ENCODE results near the gene PLA2G4D.

PLA2G4D gene

DNA sequence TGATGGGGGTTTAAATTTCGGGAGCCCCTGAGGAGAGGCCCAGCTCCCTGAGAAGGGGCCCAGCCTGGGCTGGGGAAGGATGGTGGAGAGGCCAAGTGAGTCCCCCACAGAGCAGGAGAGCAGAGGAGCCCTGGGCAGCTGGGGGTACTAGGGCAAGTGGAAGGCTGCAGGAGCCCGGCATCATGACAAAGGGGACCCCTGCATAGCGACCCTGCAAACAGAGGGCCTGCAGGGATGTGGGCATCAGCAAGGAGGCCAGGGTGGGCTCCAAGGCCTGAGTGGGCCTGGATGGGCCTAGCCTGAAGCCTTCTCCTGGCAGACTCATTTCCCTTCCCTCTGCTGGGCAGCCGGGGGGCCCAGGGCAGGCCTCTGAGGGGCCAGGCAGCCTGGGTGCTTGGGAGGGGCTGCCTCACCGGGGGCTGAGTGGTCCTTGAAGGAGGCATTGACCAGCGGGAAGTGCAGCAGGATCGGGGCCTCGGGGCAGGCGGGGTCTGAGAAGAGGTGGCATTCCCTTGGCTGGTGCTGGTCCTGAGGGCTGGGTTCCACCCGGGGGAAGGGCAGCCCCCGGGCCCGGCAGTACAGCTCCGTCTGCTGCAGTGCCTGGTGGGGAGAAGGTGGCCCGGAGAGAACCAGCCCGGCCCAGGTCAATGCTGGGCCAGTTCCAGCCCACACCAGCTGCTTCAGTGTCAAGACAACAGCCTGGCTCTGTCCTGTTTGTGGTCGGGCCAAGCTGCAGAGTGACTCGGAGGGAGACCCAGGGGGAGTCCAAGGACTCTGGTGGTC is 24.7 kb downstream of the PLA2G4D start:
- DNase-seq: no peak

DNA sequence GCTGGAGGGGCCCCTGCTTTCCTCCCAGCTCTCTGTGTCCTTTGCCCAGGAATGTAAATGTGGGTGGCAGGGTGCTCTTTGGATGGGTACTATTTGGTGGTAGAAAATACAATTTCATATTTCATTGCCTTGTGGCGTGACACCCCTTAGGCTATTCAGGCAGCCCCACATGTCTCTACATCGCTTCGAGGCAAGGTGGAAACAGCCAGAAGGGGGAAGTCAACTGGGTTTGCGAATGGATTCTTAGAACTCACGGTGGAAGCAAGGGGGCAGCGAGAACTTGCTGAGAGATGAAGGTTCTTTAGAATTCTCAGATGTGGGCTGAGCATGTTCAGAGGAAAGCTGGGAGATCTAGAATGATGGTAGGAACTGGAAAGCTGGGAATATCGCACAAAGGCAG is 25.3 kb downstream of the PLA2G4D start:
- DNase-seq: no peak

DNA sequence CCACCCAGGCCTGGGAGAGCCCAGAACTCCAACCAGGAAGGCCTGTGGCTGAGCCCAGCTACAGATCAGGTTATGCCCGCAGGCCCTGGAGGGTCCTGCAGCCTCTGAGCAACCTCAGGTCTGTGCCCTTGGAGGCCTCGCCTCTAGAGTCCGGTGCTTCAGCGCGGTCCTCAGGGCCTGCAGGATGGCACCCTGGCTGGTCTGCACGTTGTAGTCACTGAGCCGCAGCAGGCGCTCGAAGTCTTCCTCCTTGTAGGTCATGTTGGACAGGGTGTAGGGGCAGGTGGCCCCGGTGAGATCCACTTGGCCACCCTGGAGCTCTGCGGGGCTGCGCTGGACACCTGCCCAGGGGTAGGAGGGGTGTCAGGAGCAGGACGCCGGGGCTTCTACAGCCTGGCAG is 25.8 kb downstream of the PLA2G4D start:
- no peak for DNase-seq

DNA sequence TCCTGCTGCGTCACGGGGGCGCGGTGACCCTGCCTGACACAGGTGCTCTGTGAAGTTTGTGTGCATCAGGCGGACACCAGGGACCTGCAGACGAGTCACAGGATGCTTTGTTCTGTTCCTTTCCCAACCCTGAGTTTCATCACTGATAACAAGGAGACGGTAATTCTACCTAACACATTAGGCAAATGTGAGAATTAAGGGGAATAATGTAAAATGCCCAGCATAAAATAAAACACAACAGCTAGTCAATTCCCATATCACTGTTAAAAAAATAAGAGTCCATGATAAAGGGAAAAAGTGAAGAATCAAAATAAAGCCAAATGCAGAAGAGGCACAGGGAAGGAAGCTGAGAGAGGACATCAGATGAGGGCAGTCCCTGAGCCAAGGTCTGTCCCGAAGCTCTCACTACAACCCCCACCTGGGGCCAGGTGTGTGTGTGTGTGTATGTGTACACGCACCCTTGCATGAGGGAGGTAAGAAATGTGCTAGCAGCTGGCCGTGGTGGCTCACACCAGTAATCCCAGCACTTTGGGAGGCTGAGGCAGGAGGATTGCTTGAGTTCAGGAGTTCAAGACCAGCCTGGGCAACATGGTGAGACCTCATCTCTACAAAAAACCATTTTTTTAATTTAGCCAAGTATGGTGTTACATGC is 27.5 kb downstream of the PLA2G4D start:
- DNase-seq: no peak

DNA sequence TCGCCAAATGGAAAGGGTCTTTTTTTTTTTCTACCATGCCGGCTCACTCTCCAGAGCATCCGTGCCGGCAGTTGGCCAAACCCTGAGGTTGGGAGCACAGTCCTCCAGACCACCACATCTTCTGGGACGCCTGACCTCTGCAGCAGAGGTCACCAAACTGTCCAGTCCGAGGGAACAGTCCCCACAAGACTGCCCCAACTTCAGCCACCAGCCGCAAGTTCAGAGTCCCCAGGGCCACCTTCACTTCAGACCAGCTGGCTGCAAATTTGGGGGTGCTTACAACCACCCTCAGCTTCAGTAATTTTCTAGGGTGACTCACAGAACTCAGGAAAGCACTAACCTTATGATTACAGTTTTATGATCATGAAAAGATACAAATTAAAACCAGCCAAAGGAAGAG is 28.9 kb downstream of the PLA2G4D start:
- no peak for DNase-seq

DNA sequence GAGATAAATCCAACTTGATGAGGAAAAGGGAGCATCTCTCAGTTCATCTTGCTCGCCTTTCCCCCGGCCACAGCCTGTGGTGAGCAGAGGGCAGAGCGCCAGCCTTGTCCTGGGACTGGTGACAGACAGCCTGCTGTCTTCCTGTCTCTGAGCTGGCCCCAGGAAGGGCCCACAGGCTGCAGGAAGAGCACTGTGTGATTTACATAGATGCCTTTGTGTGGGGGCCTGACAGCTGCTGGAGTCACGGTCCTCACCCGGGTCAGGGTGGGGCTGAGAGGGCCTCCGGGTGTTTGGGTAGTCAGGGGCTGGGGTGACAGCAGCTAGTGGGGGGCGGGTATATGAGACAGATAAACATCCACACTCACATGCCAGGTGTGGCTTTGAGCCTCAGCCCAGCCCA is 29.3 kb downstream of the PLA2G4D start:
- DNase-seq: no peak

DNA sequence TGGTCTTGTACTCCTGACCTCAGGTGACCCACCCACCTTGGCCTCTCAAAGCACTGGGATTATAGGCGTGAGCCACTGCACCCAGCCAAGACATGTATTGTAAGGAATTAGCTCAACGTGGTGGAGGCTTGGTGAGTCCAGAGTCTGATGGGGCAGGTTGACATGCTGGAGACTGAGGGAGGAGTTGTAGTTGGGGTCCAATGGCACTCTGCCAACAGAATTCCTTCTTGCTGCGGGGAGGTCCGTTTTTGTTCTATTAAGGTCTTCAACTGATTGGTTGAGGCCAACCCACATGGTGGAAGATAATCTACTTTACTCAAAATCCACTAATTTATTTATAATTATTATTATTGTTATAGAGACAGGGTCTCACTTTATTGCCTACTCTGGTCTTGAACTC is 30.1 kb downstream of the PLA2G4D start:
- no peak for DNase-seq

DNA sequence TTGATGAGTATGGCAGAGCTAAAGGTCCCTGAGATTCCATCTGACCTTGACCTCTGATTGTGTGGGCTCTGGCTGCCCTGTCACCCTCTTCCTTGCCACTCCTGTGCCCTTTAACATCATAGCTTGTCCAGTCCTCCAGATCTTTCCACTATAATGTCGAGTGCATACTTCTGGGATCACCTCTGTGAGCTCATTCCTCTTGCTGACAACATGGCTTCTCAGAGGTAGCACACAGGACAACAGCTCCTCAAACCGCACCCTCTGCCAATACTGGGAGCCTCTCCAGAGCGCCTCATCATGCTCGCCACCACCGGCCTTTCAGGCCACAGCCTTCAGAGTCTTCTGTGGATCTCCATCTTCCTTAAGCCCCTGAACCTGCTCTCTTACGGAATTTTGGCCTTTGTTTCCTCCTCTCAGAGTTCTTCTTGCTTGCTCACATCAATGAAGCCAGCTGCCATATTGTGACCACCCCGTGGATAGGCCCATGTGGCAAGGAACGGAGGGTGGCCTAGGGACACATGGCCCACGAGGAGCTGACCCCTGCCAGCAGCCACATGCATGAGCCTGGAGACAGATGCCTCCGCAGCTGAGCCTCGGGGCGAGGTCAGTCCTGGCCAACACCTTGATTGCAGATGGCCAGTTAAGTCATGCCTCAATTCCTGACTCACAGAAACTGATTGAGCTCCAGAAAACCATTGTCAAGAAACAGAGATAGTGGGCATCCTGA is 31.1 kb downstream of the PLA2G4D start:
- DNase-seq: no peak

DNA sequence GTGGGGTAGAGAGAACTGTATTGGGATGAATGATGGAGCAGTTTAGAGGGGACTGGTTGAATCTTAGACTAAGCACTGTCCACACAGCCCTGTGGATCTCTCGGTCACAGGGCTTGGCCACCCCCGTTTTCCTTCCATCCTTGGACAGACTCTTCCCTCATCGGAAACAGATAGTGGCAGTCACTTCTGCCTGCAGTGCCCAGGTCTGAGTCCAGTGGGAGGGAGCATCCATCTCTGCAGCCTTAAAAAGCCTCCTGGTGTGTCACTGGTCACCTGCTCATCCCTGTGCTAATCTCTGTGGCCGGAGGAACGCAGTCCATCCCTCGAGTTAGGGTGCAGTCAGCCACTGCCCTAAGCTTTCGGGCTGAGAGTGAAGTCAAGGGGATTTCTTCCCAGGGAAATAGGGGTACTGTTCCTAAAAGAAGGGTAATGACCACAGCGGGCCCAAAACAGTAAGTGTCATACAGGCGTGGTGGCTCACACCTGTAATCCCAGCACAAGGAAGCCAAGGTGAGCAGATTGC is 32.0 kb downstream of the PLA2G4D start:
- no peak for DNase-seq

DNA sequence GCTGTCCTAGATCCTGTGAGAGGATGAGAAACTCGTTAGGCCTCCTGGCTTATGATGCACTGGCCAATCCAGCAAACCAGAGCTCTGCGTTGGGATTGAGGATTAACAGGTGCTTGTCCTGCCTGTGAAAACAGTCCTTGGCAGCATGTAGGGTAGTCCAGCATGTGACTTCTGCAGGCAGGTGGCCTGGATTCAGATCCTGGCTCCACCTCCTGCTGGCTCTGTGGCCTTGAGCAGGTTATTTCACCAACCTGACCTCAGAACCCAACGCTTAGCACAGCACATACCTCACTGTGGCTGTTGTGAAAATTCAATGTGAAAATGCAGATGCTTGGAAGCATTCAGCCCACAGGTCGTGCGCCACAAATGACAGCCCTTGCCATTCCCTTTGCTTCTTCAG is 33.6 kb downstream of the PLA2G4D start:
- DNase-seq: no peak

DNA sequence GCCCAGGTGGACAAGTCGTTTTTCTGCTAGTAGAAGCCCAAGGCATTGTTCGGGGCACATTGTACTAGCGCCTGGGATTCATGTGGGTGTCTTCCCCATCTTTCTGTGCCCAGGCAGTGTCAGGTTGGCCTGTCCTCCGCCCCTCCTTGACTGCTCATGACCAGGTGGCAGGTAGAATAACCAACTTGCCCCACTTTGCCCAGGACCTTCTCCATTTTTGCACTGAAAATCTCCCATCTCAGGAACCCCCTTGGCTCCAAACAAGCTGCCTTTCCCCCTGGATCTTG is 33.9 kb downstream of the PLA2G4D start:
- DNase-seq: no peak

DNA sequence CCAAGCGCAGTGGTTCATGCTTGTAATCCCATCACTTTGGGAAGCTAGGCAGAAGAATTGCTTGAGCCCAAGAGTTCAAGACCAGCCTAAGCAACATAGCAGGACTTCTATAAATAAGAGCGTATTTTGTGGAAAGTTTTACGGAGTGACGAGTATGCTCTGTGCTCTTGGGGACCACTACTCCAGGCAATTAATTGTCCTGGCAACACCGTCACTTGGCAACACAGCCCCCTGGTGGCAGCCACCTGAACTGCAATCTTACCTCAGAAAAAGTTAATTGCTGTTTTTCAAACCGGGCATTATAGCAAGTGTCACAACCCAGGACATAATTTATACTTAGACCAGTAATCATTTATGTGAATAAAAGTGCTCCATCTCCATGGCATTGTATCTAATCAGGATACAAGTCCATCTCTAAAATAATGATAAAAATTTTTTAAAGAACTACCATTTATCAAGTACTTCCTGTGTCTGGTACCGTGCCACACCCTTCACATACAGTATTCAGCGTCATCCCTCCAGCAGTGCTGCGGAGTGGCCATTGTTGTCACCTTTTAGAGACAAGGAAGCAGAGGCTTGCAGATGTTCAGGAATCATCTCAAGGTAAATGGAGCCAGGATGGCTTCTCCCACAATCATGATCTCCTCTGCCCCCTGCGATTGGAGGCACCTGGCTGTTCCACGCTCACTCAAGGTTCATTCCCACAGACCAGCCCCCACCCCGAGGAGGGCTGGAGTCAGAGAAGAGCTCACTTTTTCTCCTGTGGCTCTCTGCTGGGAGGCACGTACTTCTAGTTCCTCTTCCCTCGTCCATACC is 34.5 kb downstream of the PLA2G4D start:
- peak; percentile 91 for DNase-seq

DNA sequence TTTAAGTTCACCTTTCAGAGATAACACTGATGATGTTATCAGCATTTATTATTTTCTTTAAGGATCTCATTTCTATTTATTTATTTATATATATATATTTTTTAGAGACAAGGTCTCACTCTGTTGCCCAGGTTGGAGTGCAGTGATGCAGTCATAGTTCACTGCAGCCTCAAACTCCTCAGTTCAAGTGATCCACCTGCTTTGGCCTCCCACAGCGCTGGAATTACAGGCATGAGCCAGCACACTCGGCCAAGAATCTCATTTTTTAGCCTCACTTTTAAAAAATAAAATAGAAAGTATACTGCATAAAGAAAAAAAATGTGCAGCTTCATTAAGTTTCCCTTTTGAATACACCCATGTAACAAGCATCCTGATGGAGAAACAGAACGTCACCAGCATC is 35.6 kb downstream of the PLA2G4D start:
- no peak for DNase-seq

DNA sequence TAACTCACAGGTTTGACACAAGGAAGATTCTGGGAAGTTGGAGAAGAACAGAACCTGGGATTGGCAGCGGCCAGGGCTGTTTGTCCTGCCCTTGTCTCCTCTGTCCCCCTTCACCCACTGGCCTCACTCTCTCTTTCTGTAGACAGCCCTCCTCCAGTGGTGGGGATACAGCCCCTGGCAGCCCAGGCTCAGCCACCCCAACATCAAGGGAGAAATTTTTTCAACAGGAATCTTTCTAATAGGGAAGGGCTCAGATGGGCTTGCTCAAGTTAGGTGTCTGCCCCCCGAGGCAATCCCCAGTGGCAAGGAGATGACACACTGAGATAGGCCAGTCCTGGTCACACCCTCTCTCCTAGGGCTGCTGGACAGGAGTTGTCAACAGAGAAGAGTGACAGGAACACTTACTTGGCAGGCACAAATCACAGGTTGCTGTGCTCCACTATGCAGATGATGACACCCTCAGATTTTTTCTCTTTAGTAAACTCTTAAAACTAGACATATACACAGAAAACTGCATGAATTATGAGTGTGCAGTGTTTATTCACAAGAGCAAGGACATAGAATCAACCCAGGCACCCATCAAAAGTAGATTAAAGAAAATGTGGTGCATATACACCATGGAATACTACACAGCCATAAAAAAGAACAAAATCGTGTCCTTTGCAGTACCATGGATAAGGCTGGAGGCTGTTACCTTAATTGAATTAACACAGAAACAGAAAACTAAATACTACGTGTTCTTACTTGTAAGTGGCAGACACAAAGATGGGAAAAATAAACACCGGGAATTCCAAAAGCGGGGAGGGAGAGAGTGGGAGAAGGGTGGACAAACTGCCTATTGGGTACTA is 36.3 kb downstream of the PLA2G4D start:
- DNase-seq: no peak

DNA sequence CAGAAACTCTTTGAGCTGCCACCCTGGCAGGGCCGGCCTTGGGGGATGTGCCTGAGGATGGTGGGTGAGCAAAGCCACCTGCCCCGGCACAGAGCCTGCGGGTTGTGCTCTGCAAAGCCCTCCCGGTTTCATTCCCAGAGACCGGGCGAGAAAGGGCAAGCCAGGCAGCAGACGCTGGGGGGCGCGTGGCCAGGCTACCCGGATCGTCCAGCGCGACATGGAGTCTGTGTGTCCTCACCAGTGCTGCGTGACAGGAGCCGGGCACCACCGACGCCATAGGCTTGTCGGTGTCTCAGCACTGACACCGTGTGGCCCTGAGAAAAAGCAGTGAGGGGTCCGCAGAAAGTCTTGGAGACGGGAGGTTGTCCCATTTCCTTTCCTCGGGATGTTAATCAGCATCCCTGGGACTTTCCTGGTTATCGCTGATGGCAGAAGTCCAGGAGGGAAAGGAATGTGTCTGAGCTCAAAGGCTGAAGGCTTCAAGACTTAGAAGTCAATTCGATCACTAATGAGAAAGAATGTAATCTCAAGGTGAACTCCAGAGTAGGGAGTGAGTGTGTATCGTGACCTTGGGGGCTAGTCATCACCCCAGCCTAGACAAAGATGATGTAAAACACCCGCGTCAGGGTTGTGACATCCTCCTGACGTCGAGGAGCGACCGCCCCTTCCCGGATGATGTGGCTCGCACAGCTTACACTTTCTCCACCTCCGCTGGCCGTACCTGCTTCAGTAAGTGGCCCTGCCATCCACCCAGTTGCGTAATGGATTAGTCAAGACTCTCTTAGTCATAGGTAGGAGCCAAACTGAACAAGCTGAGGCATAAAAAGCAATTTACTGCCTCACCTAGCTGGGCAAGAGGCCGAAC is 37.2 kb downstream of the PLA2G4D start:
- DNase-seq: peak; percentile 83

DNA sequence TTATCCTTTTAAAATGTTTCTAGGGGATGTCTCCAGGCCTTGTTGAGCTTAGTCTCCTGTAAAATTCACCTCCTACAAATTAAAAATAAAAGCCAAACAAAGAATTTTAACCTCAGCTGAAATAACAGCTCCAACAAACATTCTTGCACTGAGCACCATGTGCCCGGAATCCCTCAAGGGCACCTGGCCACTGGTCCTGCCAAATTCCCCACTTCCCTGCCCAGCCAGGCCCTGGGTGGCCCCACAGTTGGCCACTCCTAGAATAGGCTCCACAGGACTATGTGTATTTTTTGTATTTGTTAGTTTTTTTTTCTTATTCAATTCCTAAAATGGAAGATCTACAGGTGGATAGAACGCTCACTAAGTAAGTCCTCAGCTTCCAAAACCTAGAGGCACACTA is 40.4 kb downstream of the PLA2G4D start:
- DNase-seq: no peak

DNA sequence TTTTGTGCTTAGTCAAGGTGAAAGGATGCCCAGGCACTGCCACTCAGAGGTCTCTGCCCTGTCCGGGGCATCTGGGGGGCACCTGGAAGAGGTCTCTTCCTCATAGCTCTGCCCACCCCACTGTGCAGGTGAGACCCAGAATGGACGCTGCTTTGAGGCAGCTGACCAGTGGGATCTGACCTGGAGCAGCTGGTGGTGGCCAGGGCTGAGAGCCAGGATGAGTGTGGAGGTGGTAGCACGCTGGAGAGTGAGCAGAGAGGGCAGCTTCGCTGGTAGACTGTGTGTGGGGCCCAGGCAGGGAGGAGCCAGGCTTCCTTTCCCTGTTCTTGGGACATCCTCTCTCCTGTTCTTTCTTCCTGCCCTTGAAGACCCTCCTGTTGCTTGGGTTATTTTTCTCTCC is 41.4 kb downstream of the PLA2G4D start:
- no peak for DNase-seq

DNA sequence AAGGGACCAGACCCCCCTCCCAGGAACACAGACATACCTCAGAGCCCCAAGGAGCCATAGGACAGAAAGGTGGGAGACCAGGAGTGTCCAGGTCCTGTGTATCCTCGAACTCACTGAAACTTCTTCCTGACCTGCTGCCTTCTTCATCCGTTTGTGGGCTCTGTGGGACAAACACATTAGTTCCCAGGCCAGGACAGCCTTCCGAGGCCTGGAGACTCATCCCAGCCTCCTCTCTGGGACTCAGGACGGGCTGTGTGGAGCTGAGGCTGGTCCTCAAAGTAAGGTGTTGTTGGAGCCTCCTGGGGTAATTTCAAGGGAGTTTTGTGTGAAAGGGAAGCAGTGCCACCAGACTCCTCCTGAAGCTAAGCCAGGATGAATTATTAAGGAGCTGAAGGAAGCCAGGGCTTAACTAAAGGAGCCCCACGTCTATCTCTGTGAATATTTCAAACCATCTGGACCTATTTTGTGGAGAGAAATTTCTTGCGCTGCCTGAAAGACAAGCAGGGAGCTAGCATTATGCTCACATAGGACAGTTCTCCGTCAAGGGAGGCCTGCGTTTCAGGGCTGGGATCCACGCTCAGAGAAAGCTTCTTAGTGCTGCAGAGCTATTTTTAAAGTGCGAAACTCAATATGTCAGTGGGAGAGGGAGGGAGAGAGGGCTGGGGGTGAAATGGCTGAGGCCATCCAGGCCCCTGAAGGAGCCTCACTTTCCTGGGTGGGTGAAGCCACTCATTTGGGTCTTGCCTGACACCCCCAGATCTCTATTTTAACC is 43.7 kb downstream of the PLA2G4D start:
- no peak for DNase-seq

DNA sequence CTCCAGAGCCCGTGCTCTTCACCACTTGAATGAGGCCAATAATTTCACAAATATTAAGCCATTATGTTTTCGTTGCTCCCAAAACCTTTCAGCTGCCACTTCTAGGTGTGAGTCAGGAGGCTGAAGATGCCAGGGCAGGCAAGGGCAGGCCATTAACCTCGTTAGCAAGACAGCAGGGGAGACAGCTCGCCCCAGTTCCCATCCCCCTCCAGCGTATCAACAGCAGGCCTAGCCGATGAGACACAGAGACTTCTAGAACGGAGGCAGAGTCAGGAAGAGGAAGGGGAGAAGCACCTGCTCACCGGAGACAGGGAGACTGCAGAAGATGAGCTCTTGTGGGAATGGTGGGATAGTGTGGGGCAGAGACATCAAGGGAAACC is 45.6 kb downstream of the PLA2G4D start:
- no peak for DNase-seq

DNA sequence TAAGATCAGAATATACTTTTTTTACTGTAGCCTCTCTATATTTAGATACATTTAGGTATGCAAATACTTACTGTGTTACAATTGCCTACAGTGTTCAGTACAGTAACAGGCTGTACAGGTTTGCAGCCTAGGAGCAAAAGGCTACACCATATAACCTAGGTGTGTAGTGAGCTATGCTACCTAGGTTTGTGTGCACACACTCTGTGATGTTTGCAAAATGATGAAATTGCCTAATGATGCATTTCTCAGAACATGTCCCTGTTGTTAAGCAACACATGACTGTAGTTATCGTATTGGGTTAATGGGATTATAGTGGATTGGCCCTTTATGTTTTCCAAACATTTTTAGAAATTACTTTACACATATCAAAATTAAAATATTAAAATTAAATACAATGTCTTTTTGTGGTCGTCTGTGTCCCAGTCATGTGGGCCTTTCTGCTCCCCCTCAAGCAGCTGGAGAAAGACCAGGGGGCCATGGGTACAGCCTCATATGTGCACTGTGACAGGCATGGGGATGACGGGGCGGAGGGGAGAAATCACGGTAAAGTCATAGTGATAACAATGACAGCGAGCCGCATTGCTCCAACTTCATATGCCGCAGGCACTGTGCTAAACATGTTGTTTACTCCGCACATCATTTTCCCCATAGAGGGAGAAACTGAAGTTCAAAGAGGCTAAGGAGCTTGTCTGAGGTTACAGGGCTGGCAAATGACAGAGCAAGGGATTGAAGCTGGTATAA is 46.1 kb downstream of the PLA2G4D start:
- DNase-seq: no peak

All from activated effector memory CD4-positive, alpha-beta T cell treated with anti-CD3 and anti-CD28 coated beads, Interleukin-2, amount 50 U/mL, for 16 hours (primary cell).